Fibroblast of the conjunctiva (primary cell): Measurements from ENCODE around the gene DHX57.

Experiments
- DNase-seq: peaks from one replicate; pipeline ENCODE4 v3.0.0-alpha.2; 2010; ENCODE audit warnings: low read depth

The DHX57 gene

GRCh38 chr2:38871432-38871831, 4.3 kb downstream of the DHX57 start:
- DNase-seq, result no peak

- no peak for DNase-seq
These were observed 8.8 kb downstream of the DHX57 start for GRCh38 chr2:38866773-38867443.

DNA sequence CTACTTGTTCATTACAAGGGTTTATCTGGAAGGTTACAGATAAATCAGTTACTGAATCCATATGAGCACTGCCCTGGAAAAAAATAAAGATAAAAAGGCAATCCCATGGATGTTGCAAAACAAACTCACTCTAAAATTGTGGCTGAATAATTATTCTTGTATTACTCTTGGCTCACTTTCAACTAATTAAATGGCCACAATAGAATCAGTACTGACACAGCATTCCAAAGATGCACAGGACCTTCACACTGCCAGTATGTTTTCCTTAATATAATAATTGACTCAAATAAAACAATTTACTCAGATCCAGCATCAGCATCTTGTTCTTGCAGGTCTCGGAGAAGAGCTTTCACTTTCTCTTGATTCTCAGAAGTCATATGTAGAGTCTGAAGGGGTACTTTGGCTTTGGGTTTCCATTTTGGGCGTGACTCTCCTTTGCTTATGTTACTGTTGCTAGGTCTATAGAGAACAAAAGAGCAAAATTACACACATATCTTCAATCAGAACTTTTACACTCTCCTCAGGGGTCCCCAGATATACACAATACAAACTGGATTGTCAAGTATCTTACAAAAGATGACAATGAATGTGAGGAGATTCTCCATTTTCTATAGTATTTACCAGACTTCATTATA, 12.6 kb downstream of the DHX57 start:
- DNase-seq, result no peak

DNA sequence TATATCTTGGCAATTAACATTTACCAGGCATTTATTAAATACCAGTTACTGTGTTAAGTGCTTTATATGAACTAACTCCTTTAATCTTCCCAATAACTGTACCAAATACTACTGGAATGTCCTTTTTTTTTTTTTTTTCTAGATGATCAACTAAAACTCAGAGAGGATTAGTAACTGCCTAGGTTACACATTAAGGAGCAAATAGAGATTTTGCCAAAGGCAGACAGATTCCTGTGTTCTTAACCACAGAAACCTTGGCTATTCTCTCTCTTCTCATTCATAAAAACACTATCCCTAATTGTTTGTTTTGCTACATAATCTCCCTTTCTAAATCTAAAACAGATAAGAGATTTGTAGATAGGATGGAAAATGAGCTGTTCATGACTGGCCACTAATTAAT, 13.3 kb downstream of the DHX57 start:
- DNase-seq, result no peak

DNA sequence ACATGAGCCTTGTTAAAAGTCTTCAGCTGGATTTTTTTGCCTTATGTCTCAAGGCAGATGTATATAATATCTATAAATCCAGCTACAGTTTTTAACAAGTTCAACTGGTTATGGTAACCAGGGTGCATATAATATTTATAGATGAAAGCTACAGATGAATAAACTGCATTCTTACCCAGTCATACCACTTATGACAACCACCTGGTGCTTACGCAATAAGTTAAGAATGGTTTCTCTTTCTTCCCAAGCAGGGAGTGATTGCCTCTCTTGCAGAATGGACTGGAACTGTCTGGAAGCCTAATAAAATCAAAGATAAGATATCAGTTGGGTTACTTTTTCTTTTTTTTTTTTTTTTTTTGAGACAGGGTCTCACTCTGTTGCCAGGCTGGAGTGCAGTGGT, 19.6 kb downstream of the DHX57 start:
- peak; percentile 6 for DNase-seq

DNA sequence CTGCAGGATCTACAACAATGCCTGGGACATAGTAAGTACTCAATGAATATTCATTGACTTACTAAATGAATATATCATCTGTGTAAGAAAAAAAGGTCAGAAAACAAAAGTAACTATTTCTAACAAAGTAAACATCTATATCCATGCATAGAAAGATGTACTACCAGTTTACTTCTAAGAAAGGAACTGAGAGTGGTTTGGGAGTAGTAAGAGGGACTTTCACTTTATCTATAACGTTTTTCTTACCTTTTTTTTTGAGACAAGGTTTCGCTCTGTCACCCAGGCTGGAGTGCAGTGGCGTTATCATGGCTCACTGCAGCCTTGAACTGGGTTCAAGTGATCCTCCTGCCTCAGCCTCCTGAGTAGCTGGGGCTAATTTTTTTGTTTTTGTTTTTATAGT, 25.7 kb downstream of the DHX57 start:
- no peak for DNase-seq

DNA sequence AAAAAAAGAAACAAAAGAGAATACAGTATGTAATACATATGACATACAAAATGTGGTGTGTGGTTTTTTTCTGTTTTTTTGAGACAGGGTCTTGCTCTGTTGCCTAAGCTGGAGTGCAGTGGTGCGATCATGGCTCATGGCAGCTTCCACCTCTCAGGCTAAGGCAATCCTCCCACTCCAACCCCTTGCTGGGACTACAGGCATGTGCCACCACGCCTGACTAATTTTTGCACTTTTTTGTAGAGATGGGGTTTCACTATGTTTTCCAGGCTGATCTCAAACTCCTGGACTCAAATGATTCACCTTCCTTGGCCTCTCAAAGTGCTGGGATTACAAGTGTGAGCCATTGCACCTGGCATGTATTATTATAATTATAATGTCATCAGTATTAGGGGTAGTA, 38.9 kb downstream of the DHX57 start:
- no peak for DNase-seq

GRCh38 chr2:38835990-38836389, 39.7 kb downstream of the DHX57 start:
- no peak for DNase-seq

GRCh38 chr2:38835015-38835601, 40.6 kb downstream of the DHX57 start:
- no peak for DNase-seq

GRCh38 chr2:38830526-38831159, 45.1 kb downstream of the DHX57 start:
- no peak for DNase-seq

DNA sequence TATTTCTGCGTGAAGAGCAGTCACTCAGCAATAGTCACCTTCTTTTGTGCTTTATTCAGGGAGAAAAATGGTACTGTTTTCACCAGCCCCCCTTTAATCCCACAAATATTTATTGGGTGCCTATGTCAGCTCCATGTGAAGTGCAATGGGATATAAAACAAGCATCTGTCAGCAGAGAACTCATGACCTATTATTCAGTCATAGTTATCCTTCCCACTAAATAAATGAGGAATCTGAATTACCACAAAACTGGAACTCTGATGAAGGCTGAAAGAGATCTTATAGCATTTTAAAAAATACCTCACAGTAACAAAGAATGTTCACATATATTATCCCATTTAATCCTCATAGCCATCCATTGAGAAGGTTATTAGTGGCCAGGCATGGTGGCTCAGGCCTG, 45.8 kb downstream of the DHX57 start:
- DNase-seq, result no peak

DNA sequence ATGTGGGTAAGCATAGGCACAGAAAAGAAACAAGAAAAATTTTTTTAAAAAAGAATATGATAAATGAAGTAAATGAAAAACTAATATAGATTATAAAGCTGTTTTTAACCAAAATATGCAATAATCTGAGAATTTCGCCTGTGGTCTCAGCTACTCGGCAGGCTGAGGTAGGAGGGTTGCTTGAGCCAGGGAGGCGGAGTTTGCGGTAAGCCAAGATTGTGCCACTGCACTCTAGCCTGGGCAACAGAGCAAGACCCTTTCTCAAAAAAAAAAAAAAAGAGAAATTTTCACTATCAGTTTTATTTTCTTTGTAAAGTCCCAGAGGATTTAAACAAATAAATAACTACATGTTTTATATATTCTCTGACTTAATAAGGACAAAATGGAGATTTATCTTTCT, 47.3 kb downstream of the DHX57 start:
- no peak for DNase-seq

DNA sequence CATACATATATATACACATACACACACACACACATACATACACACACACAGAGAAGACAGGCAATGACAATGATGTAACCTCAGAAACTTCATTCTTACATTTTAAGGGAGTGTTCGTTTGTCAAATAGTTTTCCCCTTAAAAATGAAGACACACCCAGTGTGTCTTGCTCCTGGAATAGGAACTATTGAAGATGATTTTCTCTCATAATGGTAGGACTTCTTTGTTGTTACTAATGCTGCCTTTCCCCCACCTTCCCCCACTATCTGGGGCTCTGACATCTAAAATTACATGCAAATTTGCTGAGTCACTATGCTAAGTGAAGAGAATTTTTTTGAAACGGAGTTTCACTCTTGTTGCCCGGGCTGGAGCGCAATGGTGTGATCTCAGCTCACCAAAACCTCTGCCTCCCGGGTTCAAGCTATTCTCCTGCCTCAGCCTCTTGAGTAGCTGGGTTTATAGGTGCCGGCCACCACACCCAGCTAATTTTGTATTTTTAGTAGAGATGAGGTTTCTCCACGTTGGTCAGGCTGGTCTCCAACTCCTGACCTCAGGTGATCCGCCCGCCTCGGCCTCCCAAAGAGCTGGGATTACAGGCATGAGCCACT, 48.1 kb downstream of the DHX57 start:
- DNase-seq, result peak; percentile 61

DNA sequence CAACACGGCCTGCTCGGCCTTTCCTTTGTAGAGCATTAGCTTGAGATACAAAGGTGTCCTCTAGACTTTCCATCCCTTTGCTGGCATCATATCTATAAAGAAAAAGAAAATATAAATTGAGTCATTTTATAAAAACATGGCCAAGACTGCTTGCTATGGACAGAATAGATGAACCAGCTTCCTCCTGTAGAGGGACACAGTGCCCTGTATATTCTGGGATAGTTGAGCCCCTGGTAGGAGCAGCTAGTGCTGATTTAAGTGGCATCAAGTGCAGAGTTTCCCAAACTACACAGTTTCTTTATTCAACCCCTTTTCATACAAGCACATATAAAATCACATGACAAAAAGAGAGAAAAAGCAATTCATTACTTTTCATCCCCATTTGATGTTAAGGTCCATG, 49.8 kb downstream of the DHX57 start:
- no peak for DNase-seq

DNA sequence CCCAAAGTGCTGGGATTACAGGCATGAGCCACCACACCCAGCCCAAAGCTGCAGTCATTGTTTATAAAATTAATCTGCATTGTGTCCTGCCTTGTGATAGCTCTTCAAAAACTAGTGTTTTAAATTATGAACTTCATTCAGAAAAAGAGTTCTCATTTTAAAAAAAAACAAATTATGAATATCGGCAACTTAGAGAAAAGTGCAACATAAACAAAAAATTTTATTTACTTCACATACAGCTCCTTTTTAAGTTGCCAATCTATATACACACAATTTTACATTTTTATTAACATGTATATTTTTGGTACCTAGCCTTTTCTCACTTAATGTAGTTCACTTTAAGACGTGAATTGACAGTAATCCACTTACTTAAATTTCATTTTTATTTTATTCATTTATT, 50.8 kb downstream of the DHX57 start:
- DNase-seq, result no peak

DNA sequence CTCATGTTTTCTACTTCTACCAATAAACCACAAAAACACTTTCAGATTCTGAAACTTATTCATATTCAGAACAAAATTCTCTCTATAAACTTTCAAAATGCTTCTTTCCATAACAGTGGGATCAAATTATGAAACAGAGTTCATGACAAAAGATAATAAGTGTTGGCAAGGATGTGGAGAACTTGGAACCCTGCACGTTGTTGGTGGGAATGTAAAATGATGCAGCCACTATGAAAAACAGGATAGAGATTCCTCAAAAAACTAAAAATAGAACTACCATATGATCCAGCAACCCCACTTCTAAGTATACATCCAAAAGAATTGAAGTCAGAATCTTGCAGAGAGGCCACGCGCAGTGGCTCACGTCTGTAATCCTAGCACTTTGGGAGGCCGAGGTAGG, 52.3 kb downstream of the DHX57 start:
- no peak for DNase-seq

DNA sequence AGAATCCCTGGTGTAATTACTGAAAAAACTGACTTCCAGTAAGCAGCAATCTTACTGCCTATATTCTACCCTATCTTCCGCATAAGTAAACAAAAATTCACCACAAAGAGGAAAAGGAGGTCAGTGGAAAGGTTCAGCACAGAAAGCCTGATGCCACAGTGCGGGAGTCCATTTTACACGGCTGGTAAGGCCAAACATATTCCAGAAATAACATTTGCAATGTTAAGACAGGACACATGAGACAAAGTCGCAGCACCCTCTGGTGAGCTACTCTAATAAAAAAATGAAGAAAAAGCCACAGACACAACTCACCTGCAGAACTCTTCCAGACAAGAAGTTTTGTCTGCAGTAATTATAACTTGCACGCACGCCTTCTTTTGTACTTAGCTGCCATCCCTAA, 57.2 kb downstream of the DHX57 start:
- DNase-seq, result no peak

DNA sequence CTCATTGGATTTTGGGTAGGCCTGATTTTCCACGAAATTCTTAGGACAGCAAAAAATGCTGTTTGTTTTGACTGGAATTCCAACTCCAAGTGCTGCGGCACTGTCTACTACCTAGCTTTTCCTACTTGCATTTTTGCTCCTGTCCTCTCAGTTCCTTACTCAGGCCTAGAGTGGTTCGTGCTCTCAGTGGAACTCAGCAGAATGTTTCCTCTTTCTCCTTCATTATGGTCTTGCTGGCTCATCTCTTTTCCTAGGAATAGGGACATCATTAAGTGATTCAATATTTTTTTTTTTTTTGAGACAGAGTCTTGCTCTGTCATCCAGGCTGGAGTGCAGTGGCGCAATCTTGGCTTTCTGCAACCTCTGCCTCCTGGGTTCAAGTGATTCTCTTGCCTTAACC, 59.8 kb downstream of the DHX57 start:
- DNase-seq, result no peak

DNA sequence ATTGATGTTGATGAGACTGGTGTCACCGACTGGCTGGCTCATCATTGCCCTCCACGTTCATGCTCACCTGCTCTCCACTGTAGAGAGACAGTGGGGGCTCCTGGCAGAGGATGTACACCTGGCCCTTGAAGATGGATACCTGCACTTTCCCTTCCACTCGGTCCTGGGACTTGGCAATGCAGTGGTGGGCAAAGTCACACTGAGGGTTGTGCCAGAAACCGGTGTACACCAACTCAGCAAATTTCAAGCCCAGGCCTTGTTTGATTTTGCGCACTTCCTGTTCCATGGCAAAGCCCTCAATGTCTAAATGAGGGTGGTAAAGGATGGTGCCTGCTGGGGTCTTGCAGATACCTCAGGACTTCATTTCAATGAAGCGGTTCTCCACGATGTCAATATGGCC, 65.2 kb downstream of the DHX57 start:
- no peak for DNase-seq

GRCh38 chr2:38808677-38809076, 67.1 kb downstream of the DHX57 start:
- DNase-seq, result no peak

GRCh38 chr2:38806733-38807059, 69.0 kb downstream of the DHX57 start:
- no peak for DNase-seq

- DNase-seq, result no peak
These were observed 69.6 kb downstream of the DHX57 start for GRCh38 chr2:38806015-38806732.
